SIG-M5 treated with dmso at 0.1 percent for 504 hours (cell line): Measurements from ENCODE around the gene ATP7B.
"Not testable (repeated sequence)": the region's sequence is repeated elsewhere in the genome, so short reads cannot be mapped to it uniquely, and the experiment has no call there.

Source experiments
- DNase-seq: peaks from one replicate; lab custom pipeline; 2025; ENCODE audit not compliant: unreplicated experiment; lab: John Stamatoyannopoulos, UW

The ATP7B gene

DNA sequence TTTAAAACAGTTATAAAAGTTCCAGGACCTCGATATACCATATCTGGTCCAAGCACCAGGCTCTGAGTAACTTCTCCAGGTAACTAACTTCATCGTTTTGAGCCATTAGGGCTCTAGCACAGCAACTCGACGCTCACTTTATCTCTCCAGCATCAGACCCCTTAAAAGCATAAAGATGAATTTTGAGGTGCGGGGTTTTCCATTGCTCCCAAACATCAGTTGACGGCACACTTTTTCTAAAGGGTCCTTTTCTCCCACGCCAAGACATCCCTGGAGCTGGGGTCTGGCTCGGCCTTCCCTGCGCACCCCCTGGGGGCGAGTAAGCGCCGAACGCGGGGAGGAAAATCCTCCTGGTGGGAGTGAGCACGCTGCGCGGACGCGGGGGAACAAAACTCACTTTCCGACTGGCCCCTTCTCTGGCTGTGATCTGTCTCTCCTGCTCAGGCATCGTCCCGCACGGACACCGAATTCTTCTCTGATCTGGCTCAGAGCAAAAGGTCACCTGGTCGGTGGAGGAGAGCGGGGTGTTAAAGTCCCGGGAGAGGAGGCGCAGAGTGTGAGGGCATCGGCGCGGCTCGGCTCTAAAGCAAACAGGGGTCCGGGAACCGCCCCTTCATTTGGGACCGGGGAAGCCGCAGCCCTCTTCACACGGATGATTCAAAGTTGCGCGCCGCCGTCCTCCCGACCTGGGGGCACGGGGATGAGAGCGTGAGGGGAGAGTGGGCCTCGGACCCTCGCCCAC, at the start of gene ATP7B:
Gene ATP7B (minus strand): TSS at position 561 of the 742 bp plus-strand sequence. CDS start 113 bp downstream, at position 448.
- no peak for DNase-seq

- DNase-seq: no peak
Observed at GRCh38 chr13:52053460-52053859, 42.2 kb upstream of the ATP7B start.

DNA sequence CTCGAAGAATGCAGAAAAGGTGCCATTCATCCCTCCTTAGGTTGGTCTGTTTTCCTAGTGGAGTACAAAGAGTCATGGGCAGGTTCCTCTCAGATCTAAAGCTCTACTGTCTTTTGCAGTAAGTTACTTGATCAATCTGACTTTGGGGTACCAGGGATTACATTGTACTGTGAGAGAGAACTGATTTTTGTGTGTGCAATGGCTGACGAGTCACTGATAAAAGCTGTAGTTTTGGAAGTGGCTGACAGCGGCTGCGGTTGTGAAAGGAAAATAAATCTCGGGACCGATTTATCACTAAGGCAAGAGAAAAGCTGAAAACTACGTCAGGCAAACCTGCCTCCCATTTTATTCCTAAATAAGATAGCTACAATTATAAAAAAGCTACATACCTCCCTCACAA, 40.1 kb upstream of the ATP7B start:
- no peak for DNase-seq

- DNase-seq: no peak
Observed at GRCh38 chr13:52048516-52048915, 37.3 kb upstream of the ATP7B start.

GRCh38 chr13:52047463-52047862, 36.2 kb upstream of the ATP7B start:
- no peak for DNase-seq

- no peak for DNase-seq
Observed at GRCh38 chr13:52043675-52044074, 32.4 kb upstream of the ATP7B start.

DNA sequence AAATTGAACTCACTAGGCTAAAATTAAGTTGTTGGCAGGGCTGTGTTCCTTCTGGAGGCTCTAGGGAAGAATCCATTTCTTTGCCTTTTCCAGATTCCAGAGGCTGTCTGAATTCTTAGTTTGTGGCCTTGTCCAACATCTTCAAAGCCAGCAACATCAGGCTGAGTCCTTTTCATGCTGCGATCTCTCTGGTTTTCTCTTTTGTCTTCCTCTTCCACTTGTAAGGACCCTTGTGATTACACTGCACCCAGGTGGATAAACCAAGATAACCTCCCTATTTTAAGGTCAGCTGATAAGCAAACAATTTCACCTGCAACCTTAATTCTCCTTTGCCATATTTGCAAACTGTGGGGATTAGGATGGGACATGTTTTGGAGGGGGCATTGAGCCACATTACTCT, 24.8 kb upstream of the ATP7B start:
- no peak for DNase-seq

DNA sequence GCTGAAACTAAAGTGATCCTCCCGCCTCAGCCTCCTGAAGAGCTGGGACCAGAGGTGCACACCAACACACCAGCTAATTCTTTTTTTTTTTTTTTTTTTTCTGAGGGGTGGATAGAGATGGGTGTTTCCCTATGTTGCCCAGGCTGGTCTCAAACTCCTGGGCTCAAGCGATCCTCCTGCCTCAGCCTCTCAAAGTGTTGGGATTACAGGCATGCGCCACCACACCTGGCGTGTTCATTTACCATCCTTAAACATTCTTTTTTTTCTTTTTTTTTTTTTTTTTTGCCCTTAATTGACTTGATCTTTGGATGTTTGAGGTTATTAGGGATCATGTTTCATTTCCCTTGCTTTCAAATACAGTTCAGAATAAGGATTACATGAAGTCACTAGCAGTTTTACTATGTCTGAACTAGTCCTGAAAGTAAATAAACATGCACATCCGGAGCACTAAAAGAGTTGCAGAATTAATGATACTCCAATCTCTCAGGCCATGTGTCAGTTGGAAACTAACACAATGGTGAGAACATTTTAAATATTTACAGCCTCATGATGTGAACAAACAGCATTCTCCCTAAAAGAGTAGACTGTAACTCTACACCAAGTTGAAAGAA, 23.5 kb upstream of the ATP7B start:
- no peak for DNase-seq

GRCh38 chr13:52033039-52033438, 21.8 kb upstream of the ATP7B start:
- no peak for DNase-seq

DNA sequence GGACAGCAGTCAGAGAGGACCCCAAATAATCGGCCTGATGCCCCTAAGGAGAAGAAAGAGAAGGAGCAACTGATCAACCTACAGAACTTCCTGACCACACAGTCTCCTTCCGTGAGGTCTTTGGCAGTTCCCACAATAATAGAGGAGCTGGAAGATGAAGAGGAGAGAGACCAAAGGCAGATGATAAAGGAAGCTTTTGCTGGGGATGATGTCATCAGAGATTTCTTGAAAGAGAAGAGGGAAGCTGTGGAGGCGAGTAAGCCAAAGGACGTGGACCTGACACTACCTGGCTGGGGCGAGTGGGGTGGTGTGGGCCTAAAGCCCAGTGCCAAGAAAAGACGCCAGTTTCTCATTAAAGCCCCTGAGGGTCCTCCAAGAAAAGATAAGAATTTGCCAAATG, 19.2 kb upstream of the ATP7B start:
- not testable (repeated sequence) for DNase-seq

- no peak for DNase-seq
Observed at GRCh38 chr13:52029569-52029968, 18.3 kb upstream of the ATP7B start.

GRCh38 chr13:52027832-52028231, 16.6 kb upstream of the ATP7B start:
- no peak for DNase-seq

DNA sequence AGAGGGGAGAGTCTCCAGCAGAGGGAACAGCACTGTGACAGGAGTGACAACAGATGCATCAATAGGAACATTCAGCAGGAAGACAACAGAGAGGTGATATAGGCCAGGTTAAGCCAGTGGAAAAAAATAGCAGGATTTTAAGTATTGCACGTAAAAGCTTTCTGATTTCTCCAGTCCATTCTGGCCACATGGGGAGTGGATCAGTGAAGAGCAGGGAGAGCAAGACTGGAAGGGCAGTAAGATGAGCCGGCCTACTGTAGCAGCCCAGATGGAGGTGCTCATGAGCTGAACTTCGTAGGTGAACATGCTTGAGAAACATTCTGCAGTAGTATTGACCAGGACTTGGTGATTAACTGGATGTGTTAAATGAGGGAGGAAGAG, 15.0 kb upstream of the ATP7B start:
- DNase-seq: no peak

GRCh38 chr13:52025475-52026245, 14.4 kb upstream of the ATP7B start:
- no peak for DNase-seq

GRCh38 chr13:52024481-52024880, 13.2 kb upstream of the ATP7B start, which contains the start of gene UTP14C:
Gene UTP14C, plus strand, starts transcription at chr13:52024691. Its CDS starts 4,114 bp downstream, at chr13:52028805.
- no peak for DNase-seq

- no peak for DNase-seq
Observed at GRCh38 chr13:52022356-52022755, 11.1 kb upstream of the ATP7B start.

DNA sequence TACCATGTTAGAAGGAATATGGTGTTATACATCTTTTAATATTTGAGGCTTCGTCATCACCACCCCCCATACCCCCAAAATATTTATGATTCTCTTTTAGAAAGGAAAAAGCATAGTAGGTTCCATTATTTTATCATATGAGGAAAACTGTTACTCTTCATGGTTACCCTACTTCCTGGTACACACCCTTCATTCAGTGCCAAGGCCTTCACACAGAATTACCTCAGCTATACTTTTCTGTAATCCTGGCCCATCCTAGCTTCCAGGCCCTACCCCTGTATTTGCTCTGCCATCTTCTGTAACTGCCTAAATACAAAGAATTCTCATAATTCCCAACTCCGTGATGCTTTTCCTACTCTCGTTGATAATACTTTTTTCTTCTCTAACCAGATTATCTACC, 8.9 kb upstream of the ATP7B start:
- no peak for DNase-seq

DNA sequence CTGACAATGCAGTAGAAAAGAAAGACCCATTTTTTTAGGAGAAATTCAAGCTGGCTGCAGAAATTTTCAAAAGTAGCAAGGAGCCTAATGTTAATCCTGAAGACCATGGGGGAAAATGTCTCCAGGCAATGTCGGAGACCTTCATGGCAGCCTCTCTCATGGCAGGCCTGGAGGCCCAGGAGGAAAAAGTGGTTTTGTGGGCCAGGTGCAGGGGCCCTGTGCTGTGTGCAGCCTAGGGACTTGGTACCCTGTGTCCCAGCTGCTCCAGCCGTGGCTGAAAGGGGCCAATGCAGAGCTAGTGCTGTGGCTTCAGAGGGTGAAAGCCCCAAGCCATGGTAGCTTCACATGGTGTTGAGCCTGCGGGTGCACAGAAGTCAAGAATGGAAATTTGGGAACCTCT, 5.0 kb upstream of the ATP7B start:
- DNase-seq: no peak

DNA sequence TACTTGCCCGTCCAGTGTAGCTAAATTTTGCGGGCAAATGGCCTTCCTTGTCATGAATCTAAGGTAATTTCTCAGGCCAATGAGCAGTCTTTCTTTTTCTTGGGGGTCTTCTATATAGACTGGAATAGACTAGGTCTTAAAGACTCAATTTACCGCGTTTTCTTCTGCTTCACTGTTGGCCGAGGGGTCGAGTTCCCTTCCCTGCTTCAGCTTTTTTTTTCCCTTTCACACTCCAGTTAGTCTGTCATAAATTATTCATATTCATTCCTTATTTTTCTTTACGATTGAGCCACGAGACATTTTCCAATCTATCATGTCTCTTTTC, 1.2 kb upstream of the ATP7B start:
- DNase-seq: no peak

- DNase-seq: peak; percentile 96
Observed at GRCh38 chr13:52011632-52012511, 622 bp upstream of the ATP7B start, which contains the start of gene ALG11. Gene ALG11, plus strand, starts transcription at chr13:52012398. Its CDS starts 21 bp downstream, at chr13:52012419.

DNA sequence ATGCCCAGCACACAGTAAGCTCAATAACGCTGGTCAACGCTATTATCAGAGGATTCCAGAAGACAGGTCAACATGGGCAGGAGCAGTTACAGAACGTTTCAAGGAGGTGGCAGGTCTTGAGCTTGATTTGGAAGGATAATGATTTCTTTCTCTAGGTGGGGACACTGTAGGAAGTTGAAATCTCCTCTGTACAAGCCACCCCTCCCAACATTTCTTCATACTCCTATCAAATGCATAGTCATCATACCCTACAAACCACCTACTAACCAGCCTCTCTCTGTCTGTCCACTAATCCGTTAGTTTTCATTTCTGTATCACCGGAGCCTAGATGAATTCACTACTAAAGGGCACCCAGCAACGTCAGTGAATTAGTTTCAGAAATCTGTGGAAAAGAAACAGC, 1.3 kb downstream of the ATP7B start:
- DNase-seq: no peak
